ENCODE data around the gene RNF11.

The RNF11 gene

DNA sequence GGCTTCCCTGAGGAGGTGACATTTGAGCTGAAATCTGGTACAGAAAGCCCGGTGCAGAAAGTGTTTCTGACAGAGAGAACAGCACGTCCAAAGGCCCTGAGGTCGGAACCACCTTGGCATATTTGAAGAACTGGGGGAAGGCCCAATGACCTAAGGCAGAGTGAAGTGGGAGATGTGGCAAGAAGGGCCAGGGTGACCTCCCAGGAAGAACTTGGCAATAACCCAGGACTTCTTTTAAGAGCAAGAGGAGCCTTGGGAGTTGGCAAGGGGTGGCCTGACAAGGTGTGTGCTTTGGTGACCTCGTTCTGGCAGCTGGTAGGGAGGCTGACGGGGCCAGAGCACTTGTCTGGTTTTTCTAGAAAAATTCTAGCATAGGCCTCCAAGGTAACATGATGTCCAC lies 70.9 kb downstream of the RNF11 start:
- in situ Hi-C loops (cut with HindIII; ENCODE audit: low sequenced_read_pairs), result no loop called here
- no peak overlapping the region for H3K4me3 ChIP-seq (ENCODE audit: low read depth, low read length)
- TF ChIP-seq, protein P1, sequence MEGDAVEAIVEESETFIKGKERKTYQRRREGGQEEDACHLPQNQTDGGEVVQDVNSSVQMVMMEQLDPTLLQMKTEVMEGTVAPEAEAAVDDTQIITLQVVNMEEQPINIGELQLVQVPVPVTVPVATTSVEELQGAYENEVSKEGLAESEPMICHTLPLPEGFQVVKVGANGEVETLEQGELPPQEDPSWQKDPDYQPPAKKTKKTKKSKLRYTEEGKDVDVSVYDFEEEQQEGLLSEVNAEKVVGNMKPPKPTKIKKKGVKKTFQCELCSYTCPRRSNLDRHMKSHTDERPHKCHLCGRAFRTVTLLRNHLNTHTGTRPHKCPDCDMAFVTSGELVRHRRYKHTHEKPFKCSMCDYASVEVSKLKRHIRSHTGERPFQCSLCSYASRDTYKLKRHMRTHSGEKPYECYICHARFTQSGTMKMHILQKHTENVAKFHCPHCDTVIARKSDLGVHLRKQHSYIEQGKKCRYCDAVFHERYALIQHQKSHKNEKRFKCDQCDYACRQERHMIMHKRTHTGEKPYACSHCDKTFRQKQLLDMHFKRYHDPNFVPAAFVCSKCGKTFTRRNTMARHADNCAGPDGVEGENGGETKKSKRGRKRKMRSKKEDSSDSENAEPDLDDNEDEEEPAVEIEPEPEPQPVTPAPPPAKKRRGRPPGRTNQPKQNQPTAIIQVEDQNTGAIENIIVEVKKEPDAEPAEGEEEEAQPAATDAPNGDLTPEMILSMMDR (IDR thresholded peaks at IDR 0.05; ENCODE audit: low read depth, low read length, missing control alignments), result no peak
- no peak for DNase-seq (ENCODE audit: low read depth)

DNA sequence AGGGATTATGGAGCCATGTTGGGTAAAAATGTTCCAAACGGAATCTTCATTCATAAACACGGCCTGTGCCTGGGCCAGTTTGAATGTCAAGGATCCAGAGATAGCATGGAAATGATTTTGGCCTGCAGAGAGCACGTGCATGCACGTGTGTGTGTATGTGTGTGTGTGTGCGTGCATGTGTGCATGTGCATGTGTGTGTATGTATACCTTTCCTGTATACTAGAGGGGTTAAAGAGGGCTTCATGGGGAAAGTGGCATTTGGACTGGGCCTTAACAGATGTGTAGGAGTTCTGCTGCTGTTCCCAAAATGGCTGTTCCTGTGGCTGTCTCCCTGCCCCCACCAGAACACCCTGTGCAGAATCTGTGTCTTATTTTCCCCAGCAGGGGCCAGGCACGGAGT lies 72.6 kb downstream of the RNF11 start:
- in situ Hi-C loops (cut with HindIII; ENCODE audit: low sequenced_read_pairs), result no loop called here
- H3K4me3 ChIP-seq (ENCODE audit: low read depth, low read length), result no peak overlapping the region
- TF ChIP-seq, protein P1 (IDR thresholded peaks at IDR 0.05; ENCODE audit: low read depth, low read length, missing control alignments), result no peak
- no peak for DNase-seq (ENCODE audit: low read depth)

DNA sequence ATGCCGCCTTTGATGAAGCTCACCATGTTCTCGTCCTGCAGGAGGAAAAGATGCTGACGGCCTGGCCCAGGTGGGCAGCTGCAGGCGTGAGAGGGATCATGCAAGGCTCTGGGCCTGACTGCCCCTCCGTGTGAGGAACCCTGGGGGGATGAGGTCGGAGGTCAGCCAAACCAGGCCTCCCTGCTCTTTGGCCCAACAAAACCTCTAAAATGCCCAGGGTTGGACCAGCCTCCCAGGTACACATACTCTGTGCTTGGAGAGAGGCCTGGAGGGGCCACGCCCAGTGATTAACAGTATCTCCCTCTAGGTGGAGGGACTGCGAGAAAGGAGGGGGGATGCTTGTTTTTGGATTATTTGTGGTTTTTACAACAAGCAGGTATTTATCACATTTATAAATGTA lies 73.2 kb downstream of the RNF11 start:
- DNase-seq (ENCODE audit: low read depth), result no peak
- TF ChIP-seq, protein P1 (IDR thresholded peaks at IDR 0.05; ENCODE audit: low read depth, low read length, missing control alignments), result no peak
- no peak overlapping the region for H3K4me3 ChIP-seq (ENCODE audit: low read depth, low read length)
- in situ Hi-C loops (cut with HindIII; ENCODE audit: low sequenced_read_pairs), result no loop called here

DNA sequence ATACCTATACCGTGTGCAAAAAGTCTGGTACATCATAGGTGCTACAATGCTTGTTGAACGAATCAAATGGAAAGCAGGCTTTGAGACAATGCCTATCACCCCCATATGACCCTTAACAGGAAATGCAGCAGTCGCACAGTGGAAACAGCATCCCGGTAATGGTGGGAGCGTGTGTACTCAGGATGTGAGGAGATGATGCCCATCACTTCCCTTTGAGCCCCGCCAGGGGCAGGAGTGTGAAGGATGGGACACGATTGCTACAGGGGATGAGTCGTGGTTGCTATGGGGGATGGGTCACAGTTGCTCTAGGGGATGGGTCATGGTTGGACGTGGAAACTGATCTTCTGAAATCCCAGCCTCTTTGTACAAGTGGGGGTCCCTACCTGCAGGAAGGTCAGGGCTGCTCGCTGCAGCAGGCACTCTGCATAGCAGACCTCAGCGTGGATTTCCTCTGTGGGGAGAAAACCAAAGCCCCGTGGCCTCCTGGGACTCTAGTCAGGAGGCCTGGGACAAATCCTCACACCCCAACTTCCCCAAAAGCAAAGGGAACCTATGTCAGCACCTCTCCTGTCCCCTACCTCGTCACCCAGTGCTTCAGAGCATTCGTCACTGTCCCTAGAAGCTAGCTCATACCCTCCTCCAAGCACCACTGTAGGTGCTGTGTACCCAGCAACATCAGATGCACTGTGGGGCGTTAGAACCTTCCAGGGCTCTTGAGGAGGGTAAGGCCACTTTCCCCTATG lies 75.0 kb downstream of the RNF11 start:
- no peak overlapping the region for H3K4me3 ChIP-seq (ENCODE audit: low read depth, low read length)
- TF ChIP-seq, protein P1 (IDR thresholded peaks at IDR 0.05; ENCODE audit: low read depth, low read length, missing control alignments), result no peak
- in situ Hi-C loops (cut with HindIII; ENCODE audit: low sequenced_read_pairs), result no loop called here
- DNase-seq (ENCODE audit: low read depth), result no peak

DNA sequence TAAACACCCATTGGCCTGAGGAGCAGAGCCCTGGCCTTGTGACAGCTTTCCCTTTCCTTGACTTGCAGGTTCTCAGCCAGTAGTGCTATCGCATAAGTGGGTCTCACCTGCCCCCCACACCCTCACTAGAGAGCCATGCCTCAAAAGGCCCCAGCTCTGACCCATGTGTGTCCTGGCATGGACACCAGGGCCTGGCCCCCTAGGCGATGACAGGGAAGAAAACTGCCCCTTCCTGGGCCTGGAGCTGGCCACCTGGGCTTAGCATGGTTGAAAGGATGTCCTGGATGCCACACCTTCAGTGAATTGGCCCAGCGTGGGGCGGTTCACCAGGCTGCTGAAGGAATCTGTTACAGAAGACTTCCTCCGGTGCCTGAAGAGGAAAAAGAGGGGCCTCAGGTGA lies 75.8 kb downstream of the RNF11 start:
- in situ Hi-C loops (cut with HindIII; ENCODE audit: low sequenced_read_pairs), result no loop called here
- TF ChIP-seq, protein P1 (IDR thresholded peaks at IDR 0.05; ENCODE audit: low read depth, low read length, missing control alignments), result no peak
- H3K4me3 ChIP-seq (ENCODE audit: low read depth, low read length), result no peak overlapping the region
- DNase-seq (ENCODE audit: low read depth), result no peak

DNA sequence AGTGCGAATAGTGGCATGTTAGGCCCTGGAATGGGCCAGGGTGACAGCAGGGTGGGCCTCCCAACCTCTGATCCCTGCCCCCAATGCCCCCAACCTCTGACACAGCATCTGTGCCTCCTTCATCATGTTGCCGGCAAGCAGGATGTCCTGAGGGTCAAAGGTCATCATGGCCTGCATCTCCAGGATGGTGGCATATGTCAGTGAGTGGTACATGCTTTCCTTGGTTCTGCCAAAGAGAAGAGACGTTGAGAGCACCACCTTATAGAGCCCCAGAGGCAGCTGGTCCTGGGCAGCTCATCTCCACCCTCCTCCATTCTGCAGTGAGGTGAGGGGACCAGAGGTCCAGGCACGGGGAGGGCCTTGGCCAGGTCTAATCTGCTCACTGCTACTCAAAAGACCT lies 76.6 kb downstream of the RNF11 start:
- TF ChIP-seq, protein P1 (IDR thresholded peaks at IDR 0.05; ENCODE audit: low read depth, low read length, missing control alignments), result no peak
- H3K4me3 ChIP-seq (ENCODE audit: low read depth, low read length), result no peak overlapping the region
- in situ Hi-C loops (cut with HindIII; ENCODE audit: low sequenced_read_pairs), result no loop called here
- DNase-seq (ENCODE audit: low read depth), result no peak
